CD4-positive, alpha-beta T cell (primary cell): ENCODE data around the gene ARHGEF28. TPM values are rescaled to one million over a fixed set of nuclear protein-coding genes. Genes with fewer than 3 reads are reported as not detected.

Source experiments
- ATAC-seq: fragments of 200-7000 bp; cut with Tn5 transposase; one replicate; pipeline ENCODE4 v1.10.0; 2022; ENCODE audit warnings: mild to moderate bottlenecking; ENCODE audit not compliant: poor library complexity
- CTCF ChIA-PET: fragments of 350-600 bp; sonication (Branson Sonifier 250); formaldehyde crosslinking; loops from one replicate; lab custom pipeline; 2021; ENCODE audit warnings: antibody characterized with exemption, inconsistent platforms; lab: Charles Lee
- POLR2A ChIA-PET: fragments of 350-600 bp; sonication (Branson Sonifier 250); formaldehyde crosslinking; loops from one replicate; lab custom pipeline; 2021; ENCODE audit warnings: antibody characterized with exemption, inconsistent platforms; lab: Charles Lee
- DNase-seq, 14 experiments: peaks; one replicate each; pipeline ENCODE4 v3.0.0-alpha.2; 2013 to 2020; ENCODE audit warnings: mixed read lengths in 2 of 14
- H3K27ac ChIP-seq, 2 donors: one replicate each; pipeline versions ENCODE4 v1.5.1 to v1.7.0; 2013; ENCODE audit warnings: low read length in 2 of 2, low read depth in 1 of 2, mild to moderate bottlenecking in 1 of 2
- H3K27me3 ChIP-seq, 2 experiments: 1 replicate in 1 of 2; 2 replicates in 1 of 2; pipeline versions ENCODE4 v1.6.1 to v1.7.0; 2013; ENCODE audit warnings: low read length in 2 of 2, control low read depth in 1 of 2, mild to moderate bottlenecking in 1 of 2, moderate library complexity in 1 of 2; ENCODE audit not compliant: insufficient read depth in 2 of 2, control insufficient read depth in 1 of 2
- H3K36me3 ChIP-seq: one replicate; pipeline ENCODE4 v1.6.1; 2013; ENCODE audit warnings: low read length, control low read depth; ENCODE audit not compliant: insufficient read depth
- H3K4me1 ChIP-seq: one replicate; pipeline ENCODE4 v1.6.1; 2013; ENCODE audit warnings: low read length, control low read depth; ENCODE audit not compliant: insufficient read depth
- H3K4me3 ChIP-seq: one replicate; pipeline ENCODE4 v1.5.1; 2013; ENCODE audit warnings: mild to moderate bottlenecking, low read length, moderate library complexity
- H3K9me3 ChIP-seq, 2 experiments: 1 replicate in 1 of 2; 2 replicates in 1 of 2; pipeline versions ENCODE4 v1.6.1 to v1.7.0; 2013; ENCODE audit warnings: low read length in 2 of 2, mild to moderate bottlenecking in 2 of 2, control low read depth in 1 of 2, moderate library complexity in 1 of 2; ENCODE audit not compliant: control insufficient read depth in 1 of 2, insufficient read depth in 1 of 2
- H3K27ac Mint-ChIP-seq: one replicate; pipeline ENCODE4 v1.8.0; 2020; ENCODE audit warnings: mixed read lengths
- H3K27me3 Mint-ChIP-seq: one replicate; pipeline ENCODE4 v1.8.0; 2021; ENCODE audit warnings: mixed read lengths
- H3K36me3 Mint-ChIP-seq: one replicate; pipeline ENCODE4 v1.8.0; 2021; ENCODE audit warnings: low read depth, mixed read lengths
- H3K4me1 Mint-ChIP-seq: one replicate; pipeline ENCODE4 v1.8.0; 2021; ENCODE audit warnings: low read depth, mixed read lengths
- H3K4me3 Mint-ChIP-seq: one replicate; pipeline ENCODE4 v1.8.0; 2020; ENCODE audit warnings: mild to moderate bottlenecking, mixed read lengths
- H3K9me3 Mint-ChIP-seq: one replicate; pipeline ENCODE4 v1.8.0; 2020; ENCODE audit warnings: mixed read lengths
- intact Hi-C, 2 experiments: fragments of 100-400 bp; cut with DNase I in 1 of 2; cut with micrococcal nuclease in 1 of 2; formaldehyde crosslinking; loops; one replicate each; pipeline versions ENCODE4 v1.15.1 to v1.9.0; 2023 to 2025; cut with DNase I, micrococcal nuclease
- total RNA-seq, 174 experiments: library from RNA in 2 of 174; stranded (reverse) in 2 of 174; gene quantifications; one replicate each; pipeline ENCODE4 v1.2.3 and lab custom pipeline; 2021 to 2026
- TF ChIP-seq, protein P1 (sequence below): fragments of 200-600 bp; IDR thresholded peaks from one replicate; pipeline ENCODE4 v1.8.0; 2022; ENCODE audit warnings: antibody characterized with exemption, mild to moderate bottlenecking

ARHGEF28 gene
- total RNA-seq, 2 experiments from 2014 or later, result not detected

DNA sequence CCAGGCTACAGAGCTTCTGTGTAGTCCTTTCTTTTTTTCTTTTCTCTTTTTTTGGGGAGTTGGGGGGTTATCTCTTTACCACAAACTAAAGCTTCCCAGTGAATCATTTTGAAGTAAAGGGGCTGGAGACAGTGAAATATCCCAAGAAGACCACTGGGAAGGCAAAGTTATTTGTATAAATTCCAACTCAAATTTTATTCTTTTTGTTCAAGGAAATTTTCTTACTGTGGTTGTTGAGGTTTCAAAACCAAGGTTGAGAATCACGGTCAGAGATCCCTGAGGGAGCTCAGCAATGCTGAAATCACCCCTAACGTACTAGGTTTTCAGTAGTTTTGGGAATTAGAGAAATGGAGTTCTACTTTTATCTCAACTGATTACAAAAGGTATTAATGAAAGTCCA lies 175.7 kb downstream of the ARHGEF28 start:
- DNase-seq (no peak), ATAC-seq (no peak)
- Histone ChIP-seq H3K36me3 (no peaks in the 10 kb centered on the region), H3K4me1 (no peaks in the 10 kb centered on the region), H3K27me3 (peaks cover 0 to 4% of the 10 kb centered on the region in 2 experiments), H3K4me3 (no peak overlapping the region), H3K9me3 (no peaks in the 10 kb centered on the region), H3K27ac (no peak overlapping the region)
- Mint-ChIP-seq H3K4me1 (no peaks in the 10 kb centered on the region), H3K4me3 (no peak overlapping the region), H3K9me3 (no peaks in the 10 kb centered on the region), H3K27ac (no peak overlapping the region), H3K36me3 (no peaks in the 10 kb centered on the region), H3K27me3 (peaks cover 46% of the 10 kb centered on the region)
- intact Hi-C loops, result no loop called here
- CTCF ChIA-PET, result no interaction called here
- POLR2A ChIA-PET, result no interaction called here
- TF ChIP-seq, protein P1, sequence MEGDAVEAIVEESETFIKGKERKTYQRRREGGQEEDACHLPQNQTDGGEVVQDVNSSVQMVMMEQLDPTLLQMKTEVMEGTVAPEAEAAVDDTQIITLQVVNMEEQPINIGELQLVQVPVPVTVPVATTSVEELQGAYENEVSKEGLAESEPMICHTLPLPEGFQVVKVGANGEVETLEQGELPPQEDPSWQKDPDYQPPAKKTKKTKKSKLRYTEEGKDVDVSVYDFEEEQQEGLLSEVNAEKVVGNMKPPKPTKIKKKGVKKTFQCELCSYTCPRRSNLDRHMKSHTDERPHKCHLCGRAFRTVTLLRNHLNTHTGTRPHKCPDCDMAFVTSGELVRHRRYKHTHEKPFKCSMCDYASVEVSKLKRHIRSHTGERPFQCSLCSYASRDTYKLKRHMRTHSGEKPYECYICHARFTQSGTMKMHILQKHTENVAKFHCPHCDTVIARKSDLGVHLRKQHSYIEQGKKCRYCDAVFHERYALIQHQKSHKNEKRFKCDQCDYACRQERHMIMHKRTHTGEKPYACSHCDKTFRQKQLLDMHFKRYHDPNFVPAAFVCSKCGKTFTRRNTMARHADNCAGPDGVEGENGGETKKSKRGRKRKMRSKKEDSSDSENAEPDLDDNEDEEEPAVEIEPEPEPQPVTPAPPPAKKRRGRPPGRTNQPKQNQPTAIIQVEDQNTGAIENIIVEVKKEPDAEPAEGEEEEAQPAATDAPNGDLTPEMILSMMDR, result no peak

DNA sequence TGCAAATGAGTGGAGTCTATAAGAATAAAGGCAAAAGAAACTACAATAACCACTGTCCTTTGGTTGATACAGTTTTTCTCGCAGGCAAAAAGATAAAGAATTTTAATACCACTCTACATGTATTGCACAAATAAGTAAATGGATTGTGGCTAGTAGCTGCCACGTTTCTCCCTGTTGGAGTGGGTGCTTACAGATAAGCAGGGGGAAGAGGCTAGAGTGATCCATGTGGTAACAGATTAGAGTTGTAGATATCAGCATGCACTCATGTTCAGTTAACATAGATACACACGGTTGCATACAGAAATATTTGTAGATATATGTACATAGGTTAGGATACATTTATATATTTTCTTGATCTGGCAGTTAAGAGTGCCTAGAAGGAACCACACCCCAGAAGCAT lies 179.5 kb downstream of the ARHGEF28 start:
- Mint-ChIP-seq H3K36me3 (no peaks in the 10 kb centered on the region), H3K4me3 (no peak overlapping the region), H3K4me1 (no peaks in the 10 kb centered on the region), H3K27ac (no peak overlapping the region), H3K9me3 (no peaks in the 10 kb centered on the region), H3K27me3 (peaks cover 18% of the 10 kb centered on the region)
- no peak for ATAC-seq
- no peaks in the 10 kb centered on the region for H3K4me1 ChIP-seq
- no peak for DNase-seq
- POLR2A ChIA-PET, result no interaction called here
- TF ChIP-seq, protein P1, result no peak
- H3K27ac ChIP-seq, result no peak overlapping the region
- no peaks in the 10 kb centered on the region for H3K9me3 ChIP-seq
- H3K36me3 ChIP-seq, result no peaks in the 10 kb centered on the region
- H3K27me3 ChIP-seq, result no peaks in the 10 kb centered on the region
- intact Hi-C loops, result no loop called here
- CTCF ChIA-PET, result no interaction called here
- no peak overlapping the region for H3K4me3 ChIP-seq

DNA sequence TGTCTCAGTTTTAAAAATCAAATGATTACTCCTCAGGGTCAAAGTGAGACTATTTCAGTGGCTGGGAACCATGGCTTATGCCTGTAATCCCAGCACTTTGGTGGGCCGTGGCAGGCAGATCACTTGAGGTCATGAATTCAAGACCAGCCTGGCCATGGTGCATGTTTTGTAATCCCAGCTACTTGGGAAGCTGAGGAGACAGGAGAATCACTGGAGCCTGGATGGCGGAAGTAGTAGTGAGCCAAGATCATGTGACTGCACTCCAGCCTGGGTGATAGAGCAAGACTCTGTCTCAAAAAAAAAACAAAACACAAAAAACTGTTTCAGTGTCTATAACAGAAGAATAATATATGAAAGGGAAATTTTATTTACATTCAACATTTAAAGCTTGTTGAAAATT lies 182.9 kb downstream of the ARHGEF28 start:
- Mint-ChIP-seq H3K9me3 (no peaks in the 10 kb centered on the region), H3K4me1 (no peaks in the 10 kb centered on the region), H3K4me3 (no peak overlapping the region), H3K36me3 (no peaks in the 10 kb centered on the region), H3K27me3 (peaks cover 24% of the 10 kb centered on the region), H3K27ac (no peak overlapping the region)
- Histone ChIP-seq H3K36me3 (no peaks in the 10 kb centered on the region), H3K4me3 (no peak overlapping the region), H3K4me1 (no peaks in the 10 kb centered on the region), H3K27ac (no peak overlapping the region), H3K9me3 (no peaks in the 10 kb centered on the region), H3K27me3 (no peaks in the 10 kb centered on the region)
- ATAC-seq, result no peak
- POLR2A ChIA-PET, result no interaction called here
- intact Hi-C loops, result no loop called here
- TF ChIP-seq, protein P1, result no peak
- DNase-seq, result no peak
- CTCF ChIA-PET, result no interaction called here
